GM23248 (cell line): ENCODE measurements around the gene MYPOP. TPM values are rescaled to one million over a fixed set of nuclear protein-coding genes. Genes with fewer than 3 reads are reported as not detected.

Source experiments
- DNase-seq: peaks from one replicate; pipeline ENCODE4 v3.0.0-alpha.2; 2015
- H2AFZ ChIP-seq: fragments of 200-600 bp; sonication (generic); 2 replicates; pipeline ENCODE4 v1.6.1; 2016; ENCODE audit warnings: antibody characterized with exemption
- H3F3A ChIP-seq: fragments of 200-600 bp; sonication (generic); 2 replicates; pipeline ENCODE4 v1.6.1; 2016; ENCODE audit warnings: mild to moderate bottlenecking, antibody characterized with exemption, mixed run types; ENCODE audit not compliant: insufficient read depth
- H3K27ac ChIP-seq: fragments of 200-600 bp; sonication (generic); 2 replicates; pipeline ENCODE4 v1.5.1; 2016; ENCODE audit warnings: mild to moderate bottlenecking
- H3K27me3 ChIP-seq: fragments of 200-600 bp; sonication (generic); replicated peaks from 2 replicates; pipeline ENCODE4 v1.6.1; 2016; ENCODE audit warnings: mild to moderate bottlenecking; ENCODE audit not compliant: insufficient read depth
- H3K36me3 ChIP-seq: fragments of 200-600 bp; sonication (generic); 2 replicates; pipeline ENCODE4 v1.6.1; 2016; ENCODE audit warnings: low read depth, mild to moderate bottlenecking
- H3K4me1 ChIP-seq: fragments of 200-600 bp; sonication (generic); 2 replicates; pipeline ENCODE4 v1.6.1; 2016; ENCODE audit warnings: mild to moderate bottlenecking; ENCODE audit not compliant: insufficient read depth
- H3K4me2 ChIP-seq: fragments of 200-600 bp; sonication (generic); one replicate; pipeline ENCODE4 v1.6.1; 2016; ENCODE audit warnings: mild to moderate bottlenecking; ENCODE audit not compliant: unreplicated experiment
- H3K4me3 ChIP-seq: fragments of 200-600 bp; sonication (generic); 2 replicates; pipeline ENCODE4 v1.5.1; 2016; ENCODE audit warnings: mild to moderate bottlenecking
- H3K79me2 ChIP-seq: fragments of 200-600 bp; sonication (generic); 2 replicates; pipeline ENCODE4 v1.6.1; 2016; ENCODE audit warnings: mild to moderate bottlenecking; ENCODE audit not compliant: insufficient read depth
- H3K9ac ChIP-seq: fragments of 200-600 bp; sonication (generic); 2 replicates; pipeline ENCODE4 v1.6.1; 2016; ENCODE audit warnings: mild to moderate bottlenecking
- H3K9me2 ChIP-seq: fragments of 200-600 bp; sonication (generic); 2 replicates; pipeline ENCODE4 v1.6.1; 2016; ENCODE audit warnings: mixed run types, mild to moderate bottlenecking, moderate library complexity; ENCODE audit not compliant: insufficient read depth
- H3K9me3 ChIP-seq: fragments of 200-600 bp; sonication (generic); one replicate; pipeline ENCODE4 v1.6.1; 2017; ENCODE audit warnings: low read depth
- H4K20me1 ChIP-seq: fragments of 200-600 bp; sonication (generic); 2 replicates; pipeline ENCODE4 v1.6.0; 2016; ENCODE audit not compliant: insufficient read depth
- EZH2 ChIP-seq: fragments of 200-600 bp; sonication (generic); IDR thresholded peaks from 2 replicates; pipeline ENCODE4 v1.6.1; 2018; ENCODE audit warnings: antibody characterized with exemption, mild to moderate bottlenecking; ENCODE audit not compliant: insufficient read depth, poor library complexity, severe bottlenecking
- EZH2phosphoT487 ChIP-seq: fragments of 200-600 bp; sonication (generic); IDR thresholded peaks from 2 replicates; pipeline ENCODE4 v1.6.1; 2018; ENCODE audit warnings: antibody characterized with exemption, moderate library complexity, mild to moderate bottlenecking, low read depth; ENCODE audit not compliant: insufficient read depth
- WGBS, 2 experiments: methylation state at CpG; one replicate each; pipeline ENCODE4 v1.1.6; 2015 to 2017; ENCODE audit warnings: low lambda C conversion rate in 2 of 2, low coverage in 1 of 2; ENCODE audit errors: missing lambda C conversion rate in 2 of 2; 5-methylcytosine and 5-hydroxymethylcytosine counted together
- in situ Hi-C: fragments of 300-500 bp; cut with MboI; formaldehyde crosslinking; loops from 2 replicates; pipeline ENCODE4 v1.15.0; 2020
- polyA plus RNA-seq: library from polyadenylated mRNA; unstranded; fragments of >200 nt; fragmentation: Nextera tagmentation; extraction: Ambion mirVana; gene quantifications from 2 replicates; pipeline ENCODE4 v1.2.1, GENCODE V29; 2016
- total RNA-seq: library from RNA; depleted of rRNA; stranded (reverse); fragments of >200 nt; shearing (Covaris generic); gene quantifications from 2 replicates; pipeline ENCODE4 v1.2.3, GENCODE V29; 2014

Gene MYPOP
- total and polyA plus RNA-seq, 2 experiments from 2014 or later: 1.6 to 3.5 TPM

- Histone ChIP-seq H3F3A (peaks cover 5% of the 10 kb centered on the region), H3K4me3 (peak overlapping the region; percentile 89), H3K9me2 (no peaks in the 10 kb centered on the region), H3K9ac (peak overlapping the region; percentile 92), H3K9me3 (no peaks in the 10 kb centered on the region), H3K36me3 (no peaks in the 10 kb centered on the region), H3K27me3 (no peaks in the 10 kb centered on the region), H3K27ac (peak overlapping the region; percentile 79), H2AFZ (peak overlapping the region; percentile 88), H3K4me1 (peaks cover 4% of the 10 kb centered on the region), H4K20me1 (no peaks in the 10 kb centered on the region), H3K4me2 (peak overlapping the region; percentile 83), H3K79me2 (peaks cover 21% of the 10 kb centered on the region)
- DNase-seq: peak; percentile 98
- no peak for TF ChIP-seq EZH2phosphoT487
- TF ChIP-seq EZH2: no peak
- in situ Hi-C loops: no loop called here
- WGBS, 2 experiments: 1% methylated on average over 22 to 32 of the region's 32 CpGs
Observed at GRCh38 chr19:45886427-45887199, 15.8 kb downstream of the MYPOP start.

- WGBS, 2 experiments: 1% methylated on average over 49 to 67 of the region's 107 CpGs
- Histone ChIP-seq H3K9ac (peak within 1 kb of the TSS; percentile 92), H3K9me2 (no peaks in the 10 kb centered on the region), H2AFZ (peak within 1 kb of the TSS; percentile 88), H3K9me3 (no peaks in the 10 kb centered on the region), H3K4me1 (peaks cover 4% of the 10 kb centered on the region), H3K4me3 (peak within 1 kb of the TSS; percentile 89), H3K4me2 (peak within 1 kb of the TSS; percentile 83), H3F3A (peaks cover 5% of the 10 kb centered on the region), H4K20me1 (no peaks in the 10 kb centered on the region), H3K36me3 (no peaks in the 10 kb centered on the region), H3K27ac (peak within 1 kb of the TSS; percentile 79), H3K79me2 (peaks cover 21% of the 10 kb centered on the region), H3K27me3 (no peaks in the 10 kb centered on the region)
- TF ChIP-seq EZH2 (no peak), EZH2phosphoT487 (no peak)
- peak; percentile 98 for DNase-seq
- in situ Hi-C loops: no loop called here
Observed at GRCh38 chr19:45885556-45886426, 16.6 kb downstream of the MYPOP start, which contains the start of gene IRF2BP1. Gene IRF2BP1, minus strand, starts transcription at chr19:45886141. Its CDS starts 367 bp downstream, at chr19:45885774.

- Histone ChIP-seq H3K4me1 (peaks cover 4% of the 10 kb centered on the region), H3K27me3 (no peaks in the 10 kb centered on the region), H3K9ac (peak overlapping the region; percentile 92), H3F3A (peaks cover 5% of the 10 kb centered on the region), H3K4me2 (peak overlapping the region; percentile 83), H3K9me2 (no peaks in the 10 kb centered on the region), H3K4me3 (peak overlapping the region; percentile 89), H3K79me2 (peaks cover 21% of the 10 kb centered on the region), H3K27ac (peak overlapping the region; percentile 79), H3K36me3 (no peaks in the 10 kb centered on the region), H2AFZ (peak overlapping the region; percentile 88; the same call in 1 of the 2 replicates), H3K9me3 (no peaks in the 10 kb centered on the region), H4K20me1 (no peaks in the 10 kb centered on the region)
- WGBS, 2 experiments: 52 to 65% methylated on average over 45 to 55 of the region's 72 CpGs
- in situ Hi-C loops: no loop called here
- TF ChIP-seq EZH2: no peak
- TF ChIP-seq EZH2phosphoT487: no peak
- peak; percentile 60 for DNase-seq
Observed at GRCh38 chr19:45884682-45885555, 17.5 kb downstream of the MYPOP start.
